ENCODE results near the gene PML.
"Not testable (repeated sequence)": the region's sequence is repeated elsewhere in the genome, so short reads cannot be mapped to it uniquely, and the experiment has no call there.

PML gene

DNA sequence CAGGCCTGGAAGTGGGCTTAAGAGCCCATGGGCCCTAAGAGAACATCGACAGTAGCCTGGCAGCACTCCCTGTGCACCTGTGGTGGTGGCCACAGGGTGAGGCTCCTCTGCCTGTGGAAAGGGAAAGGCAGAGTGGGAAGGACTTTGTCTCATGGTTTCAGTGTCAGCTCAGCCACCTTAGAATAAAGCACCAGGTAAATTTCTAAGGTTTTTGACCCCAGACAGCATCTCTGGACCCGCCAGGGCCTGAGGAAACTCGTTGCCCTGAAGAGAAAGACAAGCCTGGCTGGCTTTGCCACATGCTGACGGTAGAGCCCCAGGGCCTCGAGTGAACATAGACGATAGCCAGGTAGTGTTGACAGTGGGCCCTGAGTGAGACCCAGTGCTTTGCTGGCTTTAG, 65.7 kb downstream of the PML start:
- DNase-seq (ENCODE audit: low read depth) = no peak

DNA sequence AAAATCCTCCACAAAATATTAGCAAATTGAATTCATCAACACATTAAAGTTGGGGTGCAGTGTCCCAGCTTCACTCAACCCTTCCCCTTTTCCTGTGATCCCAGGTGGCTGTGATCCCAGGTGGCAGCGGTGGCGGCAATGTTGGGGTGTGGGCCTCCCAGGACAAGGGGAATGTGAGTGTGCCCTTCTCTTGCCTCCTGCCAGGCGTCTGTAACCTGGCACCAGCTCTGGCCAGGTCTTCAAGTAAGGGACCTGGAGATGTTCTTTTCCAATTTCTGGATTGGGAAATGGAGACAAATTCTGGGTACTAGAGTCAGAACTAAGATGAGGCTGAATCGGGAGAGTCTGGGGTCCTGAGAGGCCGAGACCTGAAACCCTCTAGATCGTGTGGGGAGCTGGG, 67.7 kb downstream of the PML start:
- DNase-seq (ENCODE audit: low read depth) = no peak

GRCh38 chr15:74062671-74063070, 68.2 kb downstream of the PML start:
- DNase-seq (ENCODE audit: low read depth) = no peak

DNA sequence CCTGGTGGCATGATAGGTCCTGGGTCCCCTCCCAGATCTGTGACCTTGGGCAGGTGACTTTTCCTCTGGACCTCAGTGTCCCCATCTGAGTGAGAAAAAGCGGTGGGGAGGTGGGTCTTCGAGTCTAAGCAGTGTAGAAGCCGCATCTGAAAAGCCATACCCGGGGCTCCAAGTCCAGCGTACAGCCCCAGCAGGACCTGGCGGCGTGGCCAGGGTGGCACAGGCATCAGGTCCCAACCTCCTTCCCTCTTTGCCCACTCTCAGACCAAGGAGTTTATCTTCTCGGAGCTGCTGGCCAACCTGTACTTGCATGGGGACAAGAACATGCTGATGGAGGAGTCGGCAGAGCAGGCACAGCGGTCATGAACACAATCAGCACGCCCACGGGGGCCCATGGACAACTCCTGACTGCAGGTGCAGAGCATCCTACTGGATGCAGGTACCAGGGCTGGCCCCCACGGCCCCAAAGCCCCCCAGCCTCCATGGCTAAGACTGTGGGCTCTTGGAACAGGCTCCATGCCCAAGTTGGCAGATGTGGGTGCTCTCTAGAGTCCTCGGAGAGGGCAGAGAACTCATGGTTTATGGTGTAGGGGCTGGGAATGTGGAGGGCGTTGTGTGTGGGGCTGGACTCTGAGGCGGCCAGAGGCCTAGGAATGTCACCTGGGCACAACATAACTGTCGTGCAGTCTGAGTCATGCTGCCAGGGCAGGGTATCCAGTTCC, 69.1 kb downstream of the PML start:
- DNase-seq (ENCODE audit: low read depth) = not testable (repeated sequence)

- DNase-seq (ENCODE audit: low read depth) = not testable (repeated sequence)
Observed at GRCh38 chr15:74064183-74064582, 69.7 kb downstream of the PML start.

GRCh38 chr15:74064822-74065221, 70.3 kb downstream of the PML start:
- DNase-seq (ENCODE audit: low read depth) = not testable (repeated sequence)

DNA sequence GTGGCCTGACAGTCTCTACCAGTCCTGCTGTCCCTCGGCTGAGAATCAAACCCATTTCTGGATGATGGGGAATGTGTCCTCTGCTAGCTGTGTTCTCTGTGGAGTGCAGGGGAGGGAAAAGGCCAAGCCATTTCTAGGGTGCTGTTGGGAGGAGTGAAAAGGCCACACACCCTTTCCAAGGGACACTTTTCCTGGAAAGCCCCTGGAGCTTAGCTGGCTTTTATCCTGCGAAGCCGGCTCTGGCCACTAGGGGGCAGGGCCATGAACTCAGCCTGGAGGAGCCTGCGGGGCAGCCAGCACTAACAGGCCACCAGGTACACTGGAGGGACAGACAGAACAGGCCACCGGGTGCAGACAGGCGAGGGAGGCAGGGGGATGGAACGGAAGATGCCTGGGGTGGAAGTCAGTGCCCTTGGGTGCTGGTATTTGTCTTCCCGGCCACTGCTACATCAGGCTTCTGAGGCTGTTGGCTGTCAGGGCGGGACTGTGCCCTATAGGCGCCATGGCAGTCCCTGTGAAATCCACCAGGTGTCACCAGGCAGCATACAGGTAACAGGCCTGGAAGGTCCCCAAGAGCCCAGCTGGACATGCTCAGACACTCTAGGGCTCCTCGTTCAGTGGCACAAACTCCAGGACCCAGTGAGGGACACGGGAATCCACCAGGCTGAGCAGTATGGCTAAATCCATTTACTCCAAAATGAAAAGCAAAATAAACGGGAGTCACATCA, 71.3 kb downstream of the PML start:
- DNase-seq (ENCODE audit: low read depth) = not testable (repeated sequence)

GRCh38 chr15:74071645-74072044, 77.1 kb downstream of the PML start:
- not testable (repeated sequence) for DNase-seq (ENCODE audit: low read depth)

GRCh38 chr15:74072132-74072531, 77.6 kb downstream of the PML start:
- DNase-seq (ENCODE audit: low read depth) = not testable (repeated sequence)

DNA sequence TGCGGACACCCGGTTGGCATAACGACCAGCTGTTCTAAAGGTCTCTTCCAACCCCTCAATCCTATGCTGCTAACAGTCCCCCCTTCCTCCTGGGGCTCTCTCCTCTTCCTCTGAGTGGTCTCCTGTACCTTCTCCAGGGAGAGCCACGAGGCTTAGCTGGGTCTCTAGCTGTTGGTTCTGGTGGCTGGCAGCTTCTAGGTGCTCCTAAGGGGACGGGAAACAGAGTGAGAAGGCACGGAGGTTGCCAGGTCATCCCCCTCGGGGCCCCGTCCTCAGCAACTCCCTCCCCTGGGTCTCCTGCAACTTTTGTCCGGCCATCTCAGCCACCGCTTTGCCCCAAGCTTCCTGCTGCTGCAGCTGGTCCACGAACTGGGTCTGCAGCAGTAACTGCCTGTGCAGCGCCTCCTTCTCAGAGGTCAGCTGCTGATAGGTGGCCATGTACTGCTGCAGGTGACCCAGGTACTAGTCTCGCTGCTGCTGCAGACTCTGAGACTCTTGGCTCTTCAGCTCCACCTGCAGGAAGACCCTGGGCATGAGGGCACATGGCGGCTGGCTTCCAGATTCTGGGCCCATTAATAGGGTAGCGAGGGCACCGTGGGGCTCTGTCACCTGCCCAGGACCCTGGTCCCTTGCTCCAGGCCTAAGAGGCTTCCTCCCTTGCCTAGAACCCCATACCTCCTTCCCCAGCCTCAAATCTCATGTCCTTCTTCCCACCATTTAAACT, 78.3 kb downstream of the PML start:
- not testable (repeated sequence) for DNase-seq (ENCODE audit: low read depth)

DNA sequence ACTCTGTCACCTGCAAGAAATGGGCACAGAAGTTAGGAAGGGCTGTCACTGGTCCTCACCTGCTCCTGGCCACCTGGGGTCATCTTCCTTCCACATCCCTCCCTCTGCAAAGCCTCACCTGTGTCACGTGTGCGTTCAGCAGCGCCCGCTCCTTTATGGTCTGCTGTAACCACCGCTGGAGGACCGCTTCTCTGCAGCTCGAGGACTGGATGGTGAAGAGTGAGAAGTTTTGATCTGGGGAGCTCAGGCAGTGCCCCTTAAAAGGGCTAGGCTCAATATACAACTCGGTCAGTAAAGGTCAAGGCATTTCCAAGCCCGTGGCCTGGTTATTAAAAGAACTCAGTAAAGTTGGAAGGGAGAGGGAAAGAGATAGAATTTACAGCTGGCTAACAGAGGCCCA, 81.3 kb downstream of the PML start:
- DNase-seq (ENCODE audit: low read depth) = not testable (repeated sequence)

- DNase-seq (ENCODE audit: low read depth) = not testable (repeated sequence)
Observed at GRCh38 chr15:74082450-74082849, 87.9 kb downstream of the PML start, which contains the start of gene GOLGA6A. GOLGA6A (minus strand) TSS chr15:74082550; CDS start chr15:74082509, 41 bp downstream.

- DNase-seq (ENCODE audit: low read depth) = not testable (repeated sequence)
Observed at GRCh38 chr15:74094567-74094966, 100.1 kb downstream of the PML start.

DNA sequence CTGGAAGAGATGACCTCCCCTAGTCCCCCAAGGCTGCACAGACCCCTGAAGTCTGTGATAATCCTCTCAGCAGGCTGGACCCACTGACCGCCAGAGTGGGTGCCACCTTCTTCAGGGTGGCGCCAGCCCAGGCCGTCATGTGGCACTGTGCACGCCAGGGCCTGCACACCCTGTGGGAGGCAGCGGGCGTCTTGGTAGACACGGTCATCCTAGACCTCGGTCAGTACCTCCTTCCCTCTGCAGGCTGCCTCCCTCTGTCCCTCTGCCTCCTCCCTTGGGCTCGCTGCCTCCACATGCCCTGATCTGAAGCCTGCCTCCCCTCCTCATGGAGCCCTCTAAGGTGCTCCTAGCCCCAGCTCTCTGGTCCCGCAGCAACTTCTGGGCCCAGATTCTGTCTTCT, 101.1 kb downstream of the PML start:
- not testable (repeated sequence) for DNase-seq (ENCODE audit: low read depth)

GRCh38 chr15:74096753-74097474, 102.4 kb downstream of the PML start:
- not testable (repeated sequence) for DNase-seq (ENCODE audit: low read depth)

Measured in non-pigmented ciliary epithelial cell (primary cell).